BE2C (cell line): ENCODE measurements around the gene NSD2.

Source experiments
- DNase-seq: peaks from one replicate; pipeline ENCODE4 v3.0.0-alpha.2; 2020
- H3K27me3 ChIP-seq: fragments of 250-450 bp; sonication (Bioruptor Pico); 2 replicates; pipeline ENCODE4 v1.5.1; 2020; ENCODE audit warnings: mild to moderate bottlenecking
- H3K36me3 ChIP-seq: fragments of 250-450 bp; sonication (Bioruptor Pico); 2 replicates; pipeline ENCODE4 v1.5.1; 2020; ENCODE audit warnings: mild to moderate bottlenecking
- H3K4me1 ChIP-seq: fragments of 250-450 bp; sonication (Bioruptor Pico); 2 replicates; pipeline ENCODE4 v1.5.1; 2020
- H3K4me3 ChIP-seq: 2 replicates; pipeline ENCODE4 v1.5.1; 2011; ENCODE audit warnings: low read depth, low read length
- H3K9me3 ChIP-seq: fragments of 250-450 bp; sonication (Bioruptor Pico); 2 replicates; pipeline ENCODE4 v1.5.1; 2020
- CTCF ChIP-seq: IDR thresholded peaks from 2 replicates; pipeline ENCODE4 v1.5.1; 2012; ENCODE audit warnings: mild to moderate bottlenecking, low read depth, low read length

Gene NSD2

GRCh38 chr4:1824746-1825145 is 46.4 kb upstream of the NSD2 start:
- no peaks in the 10 kb centered on the region for H3K9me3 ChIP-seq
- no peaks in the 10 kb centered on the region for H3K27me3 ChIP-seq
- H3K36me3 ChIP-seq: peaks cover 58% of the 10 kb centered on the region
- no peak for DNase-seq
- no peaks in the 10 kb centered on the region for H3K4me1 ChIP-seq
- H3K4me3 ChIP-seq: no peak overlapping the region
- no peak for TF ChIP-seq CTCF

- TF ChIP-seq CTCF: no peak
- peaks cover 59% of the 10 kb centered on the region for H3K36me3 ChIP-seq
- DNase-seq: no peak
Observed at GRCh38 chr4:1825326-1825725, 45.9 kb upstream of the NSD2 start.

GRCh38 chr4:1826531-1827350 is 44.5 kb upstream of the NSD2 start:
- no peaks in the 10 kb centered on the region for H3K4me1 ChIP-seq

More at GRCh38 chr4:1825326-1825725, 45.9 kb upstream of the NSD2 start:
- no peaks in the 10 kb centered on the region for H3K9me3 ChIP-seq
- no peak overlapping the region for H3K4me3 ChIP-seq
- H3K27me3 ChIP-seq: no peaks in the 10 kb centered on the region
- H3K4me1 ChIP-seq: no peaks in the 10 kb centered on the region

GRCh38 chr4:1830234-1830633 is 41.0 kb upstream of the NSD2 start:
- H3K4me3 ChIP-seq: no peak overlapping the region
- TF ChIP-seq CTCF: no peak
- no peaks in the 10 kb centered on the region for H3K27me3 ChIP-seq
- no peak for DNase-seq
- H3K36me3 ChIP-seq: peaks cover 59% of the 10 kb centered on the region
- H3K4me1 ChIP-seq: no peaks in the 10 kb centered on the region
- no peaks in the 10 kb centered on the region for H3K9me3 ChIP-seq

More at GRCh38 chr4:1826531-1827350, 44.5 kb upstream of the NSD2 start:
- Histone ChIP-seq H3K36me3 (peaks cover 62% of the 10 kb centered on the region), H3K27me3 (no peaks in the 10 kb centered on the region), H3K4me3 (no peak overlapping the region), H3K9me3 (no peaks in the 10 kb centered on the region)
- DNase-seq: no peak
- no peak for TF ChIP-seq CTCF

- Histone ChIP-seq H3K27me3 (no peaks in the 10 kb centered on the region), H3K4me1 (no peaks in the 10 kb centered on the region), H3K9me3 (no peaks in the 10 kb centered on the region), H3K36me3 (peaks cover 60% of the 10 kb centered on the region), H3K4me3 (no peak overlapping the region)
- no peak for DNase-seq
- no peak for TF ChIP-seq CTCF
Observed at GRCh38 chr4:1830642-1831228, 40.5 kb upstream of the NSD2 start.

GRCh38 chr4:1831331-1831730 is 39.9 kb upstream of the NSD2 start:
- Histone ChIP-seq H3K36me3 (peaks cover 61% of the 10 kb centered on the region), H3K9me3 (no peaks in the 10 kb centered on the region), H3K27me3 (no peaks in the 10 kb centered on the region), H3K4me1 (no peaks in the 10 kb centered on the region), H3K4me3 (no peak overlapping the region)
- no peak for DNase-seq
- TF ChIP-seq CTCF: no peak
